Uterus (tissue), 2 donors: Measurements from ENCODE around the gene ANKRD2.

Source experiments
- POLR2A ChIP-seq, 2 donors: fragments of 450-650 bp; IDR thresholded peaks; one replicate each; pipeline ENCODE4 v1.6.1; 2016; ENCODE audit warnings: antibody characterized with exemption in 2 of 2, mild to moderate bottlenecking in 1 of 2, moderate library complexity in 1 of 2
- TF ChIP-seq, protein P1 (sequence below), 4 experiments: fragments of 200-600 bp in 2 of 4; fragments of 450-650 bp in 2 of 4; sonication (generic) in 2 of 4; IDR thresholded peaks; one replicate each; pipeline ENCODE4 v1.5.1; 2016 to 2019; ENCODE audit warnings: antibody characterized with exemption in 4 of 4, mild to moderate bottlenecking in 2 of 4, moderate library complexity in 1 of 4

DNA sequence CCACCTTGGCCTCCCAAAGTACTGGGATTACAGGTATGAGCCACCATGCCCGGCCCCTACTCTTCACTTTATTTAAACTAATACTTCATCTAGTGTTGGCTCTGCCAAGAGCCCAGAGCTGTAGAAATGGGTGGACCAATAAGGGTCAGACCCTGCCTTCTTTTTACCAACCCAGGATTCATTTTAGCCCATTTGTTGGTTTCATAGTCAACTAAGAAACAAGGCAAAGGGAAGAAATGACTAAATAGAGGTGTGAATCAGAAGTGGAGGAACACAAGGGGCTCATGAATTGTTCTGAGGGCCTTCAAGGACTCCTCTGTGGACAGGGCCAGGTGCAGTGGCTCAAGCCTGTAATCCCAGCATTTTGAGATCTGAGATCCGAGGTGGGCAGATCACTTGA, 1.1 kb downstream of the ANKRD2 start:
- TF ChIP-seq, protein P1, sequence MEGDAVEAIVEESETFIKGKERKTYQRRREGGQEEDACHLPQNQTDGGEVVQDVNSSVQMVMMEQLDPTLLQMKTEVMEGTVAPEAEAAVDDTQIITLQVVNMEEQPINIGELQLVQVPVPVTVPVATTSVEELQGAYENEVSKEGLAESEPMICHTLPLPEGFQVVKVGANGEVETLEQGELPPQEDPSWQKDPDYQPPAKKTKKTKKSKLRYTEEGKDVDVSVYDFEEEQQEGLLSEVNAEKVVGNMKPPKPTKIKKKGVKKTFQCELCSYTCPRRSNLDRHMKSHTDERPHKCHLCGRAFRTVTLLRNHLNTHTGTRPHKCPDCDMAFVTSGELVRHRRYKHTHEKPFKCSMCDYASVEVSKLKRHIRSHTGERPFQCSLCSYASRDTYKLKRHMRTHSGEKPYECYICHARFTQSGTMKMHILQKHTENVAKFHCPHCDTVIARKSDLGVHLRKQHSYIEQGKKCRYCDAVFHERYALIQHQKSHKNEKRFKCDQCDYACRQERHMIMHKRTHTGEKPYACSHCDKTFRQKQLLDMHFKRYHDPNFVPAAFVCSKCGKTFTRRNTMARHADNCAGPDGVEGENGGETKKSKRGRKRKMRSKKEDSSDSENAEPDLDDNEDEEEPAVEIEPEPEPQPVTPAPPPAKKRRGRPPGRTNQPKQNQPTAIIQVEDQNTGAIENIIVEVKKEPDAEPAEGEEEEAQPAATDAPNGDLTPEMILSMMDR (IDR thresholded peaks at IDR 0.05) = no peak
- no peak for TF ChIP-seq POLR2A (IDR thresholded peaks at IDR 0.05)
